NB4 (cell line): ENCODE data around the gene IGSF21.

Source experiments
- CTCF ChIP-seq: IDR thresholded peaks from one replicate; pipeline ENCODE4 v1.5.1; 2012; ENCODE audit warnings: low read depth, low read length
- MYC ChIP-seq: IDR thresholded peaks from 2 replicates; pipeline ENCODE4 v1.6.1; 2011; ENCODE audit warnings: low read depth, low read length
- POLR2A ChIP-seq: IDR thresholded peaks from 2 replicates; pipeline ENCODE4 v1.6.1; 2011; ENCODE audit warnings: mild to moderate bottlenecking; ENCODE audit not compliant: insufficient read length; ENCODE audit errors: extremely low read depth

GRCh38 chr1:18309552-18310155 is 202.1 kb downstream of the IGSF21 start:
- TF ChIP-seq POLR2A, result no peak
- no peak for TF ChIP-seq CTCF
- TF ChIP-seq MYC, result no peak
